Epithelial cell of esophagus (primary cell): Measurements from ENCODE around the gene HNRNPC.

ENCODE experiments used
- DNase-seq: peaks from one replicate; pipeline ENCODE4 v3.0.0; 2010; ENCODE audit warnings: low read depth
- H3K4me3 ChIP-seq: 2 replicates; pipeline ENCODE4 v1.5.1; 2011; ENCODE audit warnings: mild to moderate bottlenecking, low read length, control low read depth
- TF ChIP-seq, protein P1 (sequence below): IDR thresholded peaks from 2 replicates; pipeline ENCODE4 v1.5.1; 2011; ENCODE audit warnings: low read depth, mild to moderate bottlenecking, low read length, control low read depth, inconsistent platforms; ENCODE audit not compliant: insufficient read depth; ENCODE audit errors: missing control alignments

HNRNPC gene

GRCh38 chr14:21267886-21268616 lies 1.2 kb downstream of the HNRNPC start:
- no peak for DNase-seq
- peak overlapping the region; percentile 76 for H3K4me3 ChIP-seq
- TF ChIP-seq, protein P1, sequence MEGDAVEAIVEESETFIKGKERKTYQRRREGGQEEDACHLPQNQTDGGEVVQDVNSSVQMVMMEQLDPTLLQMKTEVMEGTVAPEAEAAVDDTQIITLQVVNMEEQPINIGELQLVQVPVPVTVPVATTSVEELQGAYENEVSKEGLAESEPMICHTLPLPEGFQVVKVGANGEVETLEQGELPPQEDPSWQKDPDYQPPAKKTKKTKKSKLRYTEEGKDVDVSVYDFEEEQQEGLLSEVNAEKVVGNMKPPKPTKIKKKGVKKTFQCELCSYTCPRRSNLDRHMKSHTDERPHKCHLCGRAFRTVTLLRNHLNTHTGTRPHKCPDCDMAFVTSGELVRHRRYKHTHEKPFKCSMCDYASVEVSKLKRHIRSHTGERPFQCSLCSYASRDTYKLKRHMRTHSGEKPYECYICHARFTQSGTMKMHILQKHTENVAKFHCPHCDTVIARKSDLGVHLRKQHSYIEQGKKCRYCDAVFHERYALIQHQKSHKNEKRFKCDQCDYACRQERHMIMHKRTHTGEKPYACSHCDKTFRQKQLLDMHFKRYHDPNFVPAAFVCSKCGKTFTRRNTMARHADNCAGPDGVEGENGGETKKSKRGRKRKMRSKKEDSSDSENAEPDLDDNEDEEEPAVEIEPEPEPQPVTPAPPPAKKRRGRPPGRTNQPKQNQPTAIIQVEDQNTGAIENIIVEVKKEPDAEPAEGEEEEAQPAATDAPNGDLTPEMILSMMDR = no peak

GRCh38 chr14:21267431-21267845 lies 1.8 kb downstream of the HNRNPC start:
- TF ChIP-seq, protein P1 = no peak
- DNase-seq = no peak
- H3K4me3 ChIP-seq = peak overlapping the region; percentile 76

DNA sequence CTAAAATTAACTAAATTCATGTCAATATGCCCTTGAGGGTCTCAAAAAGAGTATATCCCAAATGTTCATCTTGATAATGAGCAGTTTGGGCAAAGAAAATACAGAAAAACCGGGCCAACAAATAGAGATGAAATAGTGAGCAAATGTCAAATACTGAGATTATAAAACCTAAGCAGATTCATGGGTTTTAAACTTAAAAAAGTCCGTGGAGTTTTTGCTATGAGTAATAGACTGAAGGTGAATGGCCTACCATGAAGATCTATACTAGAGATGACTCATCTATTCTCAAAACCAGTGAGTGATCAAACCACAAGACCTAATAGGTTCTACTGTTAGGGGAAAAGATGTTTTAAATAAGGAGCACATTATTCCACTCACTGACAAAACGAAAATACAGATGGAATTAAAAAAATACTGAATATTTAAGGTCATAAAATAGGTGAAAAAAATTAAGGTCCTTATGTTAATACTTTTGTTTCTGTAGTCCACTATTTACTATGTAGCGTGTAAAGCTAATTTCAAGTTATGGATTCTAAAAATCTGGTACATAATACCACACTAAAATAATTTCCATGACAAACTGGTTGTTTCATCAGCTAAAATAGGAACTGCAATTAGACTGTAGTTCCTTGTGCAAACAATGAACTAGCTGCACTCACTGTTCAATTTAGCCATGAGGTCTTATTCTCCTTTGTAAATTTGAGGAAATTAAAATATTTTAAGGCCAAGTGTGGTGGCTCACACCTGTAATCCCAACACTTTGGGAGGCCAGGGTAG lies 5.0 kb downstream of the HNRNPC start:
- TF ChIP-seq, protein P1 = no peak
- DNase-seq = peak; percentile 79

GRCh38 chr14:21263284-21264024 lies 5.8 kb downstream of the HNRNPC start:
- DNase-seq = no peak
- TF ChIP-seq, protein P1 = no peak
- H3K4me3 ChIP-seq = peak overlapping the region; percentile 9

More for the DNA sequence above, 5.0 kb downstream of the HNRNPC start:
- peak overlapping the region; percentile 9 for H3K4me3 ChIP-seq

DNA sequence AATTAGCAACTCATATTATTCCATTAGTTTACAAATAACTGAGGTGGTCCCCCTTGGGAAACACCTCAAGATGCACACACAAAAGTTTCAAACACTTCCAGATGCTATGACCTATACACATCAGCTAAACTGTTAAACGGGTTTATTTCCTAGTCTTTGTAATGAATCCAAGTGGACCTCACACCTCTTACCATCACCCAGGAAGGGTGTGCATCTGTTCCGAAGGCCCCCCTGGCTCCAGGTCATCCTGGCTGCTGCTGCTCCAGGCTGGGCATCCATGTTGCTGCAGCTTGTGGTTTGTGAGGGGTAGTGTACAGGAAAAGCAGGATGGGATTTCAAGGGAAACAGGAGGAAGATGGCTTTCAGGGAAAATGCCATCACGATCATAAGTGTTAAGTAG lies 6.8 kb downstream of the HNRNPC start:
- DNase-seq = no peak
- no peak overlapping the region for H3K4me3 ChIP-seq
- TF ChIP-seq, protein P1 = no peak

- TF ChIP-seq, protein P1 = no peak
- DNase-seq = no peak
- no peak overlapping the region for H3K4me3 ChIP-seq
These were observed 7.4 kb downstream of the HNRNPC start for GRCh38 chr14:21261824-21262223.
